ENCODE measurements around the gene RNF166.

The RNF166 gene

DNA sequence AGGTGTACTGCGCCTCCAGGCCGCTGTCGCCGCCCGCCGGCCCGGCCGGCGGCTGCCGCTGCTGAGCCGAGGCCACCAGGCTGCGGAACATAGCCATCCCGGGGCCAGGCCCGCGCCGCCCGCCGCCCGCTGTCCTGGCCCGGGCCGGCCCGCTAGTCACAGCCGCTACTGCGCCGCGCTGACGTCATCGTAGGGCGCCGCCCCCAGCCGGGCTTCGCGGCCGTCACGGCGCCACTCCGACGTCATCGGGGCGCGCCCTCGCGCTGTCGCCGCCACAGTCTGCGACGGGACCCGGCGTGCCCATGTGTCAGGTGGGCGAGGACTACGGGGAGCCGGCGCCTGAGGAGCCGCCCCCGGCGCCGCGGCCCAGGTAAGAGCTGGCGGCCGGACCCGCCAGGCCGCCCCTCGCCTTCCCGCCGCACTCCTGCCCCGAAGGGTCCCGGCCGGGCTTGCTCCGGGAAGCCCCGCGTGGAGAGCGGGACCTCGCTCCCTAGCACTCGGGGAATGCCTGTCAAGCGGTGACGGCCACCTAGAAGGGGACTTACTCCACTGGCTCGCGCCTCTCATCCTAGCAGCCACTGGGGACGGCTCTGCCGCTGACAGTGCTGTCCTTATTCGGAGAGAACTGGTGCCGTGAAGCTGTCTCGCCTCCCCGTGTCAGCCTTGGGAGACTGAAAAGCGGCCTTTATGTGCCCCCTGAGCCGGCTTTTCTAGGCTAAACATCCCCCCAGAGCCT is at the start of gene RNF166, which contains the start of gene CTU2:
RNF166 (minus strand) TSS at position 180 of the 736 bp plus-strand sequence; CDS start at position 97, 83 bp downstream.
CTU2 (plus strand) TSS at position 275 of the 736 bp plus-strand sequence; CDS start at position 303, 28 bp downstream.
- no peak for DNase-seq

GRCh38 chr16:88754912-88755744 is 48.9 kb upstream of the RNF166 start:
- DNase-seq: no peak

- DNase-seq: no peak
These were observed 48.1 kb upstream of the RNF166 start for GRCh38 chr16:88754109-88754911.

GRCh38 chr16:88753602-88754001 is 47.4 kb upstream of the RNF166 start:
- no peak for DNase-seq

- DNase-seq: no peak
These were observed 47.0 kb upstream of the RNF166 start for GRCh38 chr16:88753191-88753590.

- no peak for DNase-seq
These were observed 46.3 kb upstream of the RNF166 start for GRCh38 chr16:88752386-88753002.

- DNase-seq: no peak
These were observed 44.6 kb upstream of the RNF166 start for GRCh38 chr16:88750854-88751253.

- DNase-seq: no peak
These were observed 43.1 kb upstream of the RNF166 start for GRCh38 chr16:88749358-88749757.

GRCh38 chr16:88748364-88748763 is 42.2 kb upstream of the RNF166 start:
- DNase-seq: no peak

GRCh38 chr16:88747588-88748301 is 41.5 kb upstream of the RNF166 start:
- no peak for DNase-seq

GRCh38 chr16:88746506-88746905 is 40.3 kb upstream of the RNF166 start:
- DNase-seq: no peak

GRCh38 chr16:88744577-88745521 is 38.6 kb upstream of the RNF166 start:
- DNase-seq: no peak

- DNase-seq: no peak
These were observed 37.7 kb upstream of the RNF166 start for GRCh38 chr16:88743693-88744576.

DNA sequence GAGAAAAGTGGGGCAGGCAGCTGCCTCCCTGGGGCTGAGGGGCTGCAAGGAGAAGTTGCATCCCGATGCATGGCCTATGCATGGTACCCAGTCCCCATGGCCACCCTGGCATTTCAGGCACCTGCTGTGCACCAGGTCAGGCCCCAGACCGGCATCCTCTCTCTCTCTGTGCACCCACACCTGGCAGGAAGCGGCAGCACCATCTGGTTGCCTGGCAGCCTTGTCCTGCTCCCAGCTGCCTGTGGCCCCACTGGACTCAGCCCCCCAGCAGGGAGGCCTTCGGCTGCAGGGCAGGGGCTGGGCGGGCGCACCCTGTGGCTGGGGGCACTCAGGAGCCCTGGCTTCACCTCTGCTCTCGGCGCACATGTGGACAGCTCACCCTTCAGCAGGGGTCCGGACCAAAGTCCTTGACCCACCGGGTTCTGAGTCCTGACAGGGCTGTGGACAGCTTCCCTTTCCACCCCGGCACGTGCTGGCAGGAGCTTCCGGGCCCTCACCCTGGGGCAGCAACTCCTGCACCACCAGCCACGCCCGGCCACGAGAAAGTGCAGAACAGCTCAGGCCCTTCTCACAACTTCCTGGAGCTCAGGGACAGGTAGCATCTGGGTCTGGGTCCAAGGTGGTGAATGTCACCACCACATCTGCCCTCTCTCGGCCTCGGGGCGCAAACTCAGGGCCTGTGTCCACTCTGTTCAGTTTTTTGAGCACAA is 36.8 kb upstream of the RNF166 start:
- no peak for DNase-seq

DNA sequence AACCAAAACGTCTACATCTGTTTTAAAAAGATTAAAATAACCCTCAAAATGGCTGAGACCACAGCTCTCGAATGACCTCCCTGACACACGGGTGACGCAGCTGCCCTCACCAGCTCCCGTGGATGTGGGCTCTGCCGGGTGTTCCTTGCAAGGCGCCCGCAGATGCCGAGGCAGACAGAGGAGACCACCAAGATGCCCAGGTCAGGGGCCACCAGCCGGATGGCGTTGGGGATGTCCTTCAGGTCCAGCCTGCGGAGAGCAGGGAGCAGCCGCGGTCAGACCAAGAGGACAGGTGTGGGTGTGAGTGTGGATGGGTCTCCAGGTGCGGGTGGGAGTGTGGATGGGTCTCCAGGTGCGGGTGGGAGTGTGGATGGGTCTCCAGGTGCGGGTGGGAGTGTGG is 35.2 kb upstream of the RNF166 start:
- DNase-seq: no peak

DNA sequence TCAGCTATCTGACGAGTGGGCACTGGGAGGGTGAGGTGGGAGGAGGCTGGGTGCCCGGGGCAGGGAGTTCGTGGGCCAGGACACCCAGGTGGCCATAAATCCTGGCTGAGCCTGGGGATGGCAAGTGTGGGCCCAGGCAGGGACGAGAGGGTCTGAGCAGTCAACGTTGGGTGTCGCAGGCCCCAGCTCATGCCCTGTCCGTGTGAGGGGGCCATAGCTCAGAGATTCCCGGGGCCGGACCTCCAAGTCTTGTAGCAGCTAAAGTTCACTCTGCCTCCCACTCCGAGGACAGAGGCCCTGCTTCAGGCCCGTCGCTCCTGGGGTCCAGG is 34.5 kb upstream of the RNF166 start:
- DNase-seq: no peak

GRCh38 chr16:88739977-88740726 is 33.9 kb upstream of the RNF166 start:
- no peak for DNase-seq
